HG03378 (cell line): Measurements from ENCODE around the gene ZNF614.
"Not testable (repeated sequence)": the region's sequence is repeated elsewhere in the genome, so short reads cannot be mapped to it uniquely, and the experiment has no call there.

Experiments
- ATAC-seq: cut with Tn5 transposase; IDR thresholded peaks from one replicate; pipeline ENCODE4 v1.9.1; 2021; ENCODE audit warnings: mild to moderate bottlenecking, moderate library complexity; ENCODE audit not compliant: unreplicated experiment

Gene ZNF614

GRCh38 chr19:51993422-51993821, 34.8 kb downstream of the ZNF614 start:
- ATAC-seq = no peak

GRCh38 chr19:51986309-51987291, 41.6 kb downstream of the ZNF614 start, which contains the start of gene ZNF350:
ZNF350 (minus strand) TSS chr19:51986840; CDS start chr19:51974360, 12,480 bp downstream.
- peak; percentile 85 for ATAC-seq

GRCh38 chr19:51983361-51983760, 44.8 kb downstream of the ZNF614 start:
- no peak for ATAC-seq

- ATAC-seq = not testable (repeated sequence)
These were observed 47.3 kb downstream of the ZNF614 start for GRCh38 chr19:51980926-51981325.

- no peak for ATAC-seq
These were observed 48.0 kb downstream of the ZNF614 start for GRCh38 chr19:51980116-51980736.

- ATAC-seq = no peak
These were observed 49.3 kb downstream of the ZNF614 start for GRCh38 chr19:51978882-51979281.

- no peak for ATAC-seq
These were observed 50.8 kb downstream of the ZNF614 start for GRCh38 chr19:51977346-51977745.

GRCh38 chr19:51976852-51977251, 51.3 kb downstream of the ZNF614 start:
- ATAC-seq = no peak

- not testable (repeated sequence) for ATAC-seq
These were observed 52.4 kb downstream of the ZNF614 start for GRCh38 chr19:51975787-51976186.

- ATAC-seq = no peak
These were observed 56.6 kb downstream of the ZNF614 start for GRCh38 chr19:51971624-51972023.

- no peak for ATAC-seq
These were observed 57.5 kb downstream of the ZNF614 start for GRCh38 chr19:51970718-51971117.

GRCh38 chr19:51965583-51965982, 62.6 kb downstream of the ZNF614 start:
- ATAC-seq = no peak
